T-cell (primary cell): ENCODE data around the gene CBARP. TPM values are rescaled to one million over a fixed set of nuclear protein-coding genes. Genes with fewer than 3 reads are reported as not detected.

ENCODE experiments used
- ATAC-seq, 4 experiments: fragments of 200-7000 bp in 3 of 4; fragments of 150-1000 bp in 1 of 4; cut with Tn5 transposase; replicated peaks in 1 of 4; 1 replicate in 3 of 4; 2 replicates in 1 of 4; pipeline ENCODE4 v1.10.0; 2021; ENCODE audit warnings: moderate library complexity in 3 of 4, mild to moderate bottlenecking in 2 of 4, moderate number of reproducible peaks in 1 of 4
- CTCF ChIA-PET, 2 donors: fragments of 300-600 bp; sonication (Branson Sonifier 250); formaldehyde crosslinking; loops; one replicate each; lab custom pipeline; 2022; ENCODE audit warnings: antibody characterized with exemption in 2 of 2; lab: Charles Lee
- POLR2A ChIA-PET, 2 donors: fragments of 300-600 bp; sonication (Branson Sonifier 250); formaldehyde crosslinking; loops; one replicate each; lab custom pipeline; 2022; ENCODE audit warnings: antibody characterized with exemption in 2 of 2; lab: Charles Lee
- DNase-seq, 35 experiments: peaks; one replicate each; pipeline versions ENCODE4 v3.0.0 to v3.0.0-alpha.2; 2013 to 2023
- H3K27ac ChIP-seq: one replicate; pipeline ENCODE4 v1.5.1; 2013; ENCODE audit warnings: low read length
- H3K27me3 ChIP-seq, 2 experiments: replicated peaks in 1 of 2; 1 replicate in 1 of 2; 2 replicates in 1 of 2; pipeline versions ENCODE4 v1.6.1 to v1.7.0; 2013; ENCODE audit warnings: low read length in 1 of 2, mixed read lengths in 1 of 2; ENCODE audit not compliant: control insufficient read depth in 2 of 2, insufficient read depth in 2 of 2; ENCODE audit errors: extremely low read depth in 1 of 2
- H3K36me3 ChIP-seq, 2 donors: 1 replicate in 1 of 2; 2 replicates in 1 of 2; pipeline versions ENCODE4 v1.6.1 to v1.7.0; 2013; ENCODE audit warnings: low read length in 1 of 2; ENCODE audit not compliant: control insufficient read depth in 2 of 2, insufficient read depth in 1 of 2; ENCODE audit errors: extremely low read depth in 1 of 2
- H3K4me1 ChIP-seq, 2 experiments: 1 replicate in 1 of 2; 2 replicates in 1 of 2; pipeline versions ENCODE4 v1.6.1 to v1.7.0; 2013; ENCODE audit warnings: low read length in 2 of 2, mixed read lengths in 1 of 2; ENCODE audit not compliant: insufficient read depth in 2 of 2, control insufficient read depth in 1 of 2; ENCODE audit errors: extremely low read depth in 1 of 2
- H3K4me3 ChIP-seq, 2 donors: 1 replicate in 1 of 2; 2 replicates in 1 of 2; pipeline versions ENCODE4 v1.5.1 to v1.7.0; 2013; ENCODE audit warnings: mild to moderate bottlenecking in 2 of 2, low read length in 1 of 2, moderate library complexity in 1 of 2; ENCODE audit not compliant: control insufficient read depth in 1 of 2; ENCODE audit errors: extremely low read depth in 1 of 2
- H3K9me3 ChIP-seq: 2 replicates; pipeline ENCODE4 v1.7.0; 2013
- H3K27ac Mint-ChIP-seq, 2 donors: one replicate each; pipeline ENCODE4 v1.8.0; 2020 to 2021; ENCODE audit warnings: mild to moderate bottlenecking in 2 of 2, mixed read lengths in 2 of 2
- H3K27me3 Mint-ChIP-seq, 2 donors: one replicate each; pipeline ENCODE4 v1.8.0; 2021 to 2022; ENCODE audit warnings: mixed read lengths in 2 of 2
- H3K36me3 Mint-ChIP-seq: one replicate; pipeline ENCODE4 v1.8.0; 2021; ENCODE audit warnings: mixed read lengths
- H3K4me1 Mint-ChIP-seq, 3 donors: one replicate each; pipeline ENCODE4 v1.8.0; 2020 to 2022; ENCODE audit warnings: mixed read lengths in 3 of 3, mild to moderate bottlenecking in 1 of 3
- H3K4me3 Mint-ChIP-seq, 3 donors: one replicate each; pipeline ENCODE4 v1.8.0; 2020 to 2022; ENCODE audit warnings: mild to moderate bottlenecking in 3 of 3, mixed read lengths in 3 of 3, moderate library complexity in 3 of 3
- H3K9me3 Mint-ChIP-seq, 3 donors: one replicate each; pipeline ENCODE4 v1.8.0; 2020 to 2022; ENCODE audit warnings: mixed read lengths in 3 of 3
- WGBS: methylation state at CpG from one replicate; pipeline ENCODE4 v1.1.5; 2013; ENCODE audit warnings: missing lambda C conversion rate; ENCODE audit not compliant: insufficient coverage; 5-methylcytosine and 5-hydroxymethylcytosine counted together
- total RNA-seq, 35 experiments: library from RNA in 6 of 35; stranded (reverse) in 6 of 35; fragments of 120-200 nt in 1 of 35; gene quantifications; one replicate each; pipeline versions ENCODE4 v1.2.1 to v1.2.4 and lab custom pipeline; 2013 to 2026

Gene CBARP
- total RNA-seq, 5 donors from 2014 or later (not counting 1 experiment from before 2014, with no cell fraction given): 0.08 to 0.36 (median 0.23) TPM; not detected in 1

GRCh38 chr19:1261798-1262622 lies 24.2 kb upstream of the CBARP start:
- DNase-seq: peak in 13 of 35 experiments; percentile 17 to 78 (median 46)
- no peak for ATAC-seq
- 32% methylated on average over 17 of the region's 28 CpGs for WGBS
- H3K27me3 ChIP-seq: no peaks in the 10 kb centered on the region
- Mint-ChIP-seq H3K36me3 (peaks cover 5% of the 10 kb centered on the region), H3K27me3 (no peaks in the 10 kb centered on the region), H3K27ac (peak overlapping the region; percentile 93 to 94), H3K4me3 (peak overlapping the region; percentile 79 to 94 (median 83)), H3K9me3 (no peaks in the 10 kb centered on the region), H3K4me1 (peaks cover 53 to 66% (median 55%) of the 10 kb centered on the region in 3 donors)
- peaks cover 6 to 15% of the 10 kb centered on the region in 2 donors for H3K36me3 ChIP-seq
- no peaks in the 10 kb centered on the region for H3K9me3 ChIP-seq
- peak overlapping the region; percentile 74 to 91 for H3K4me3 ChIP-seq
- peak overlapping the region; percentile 99 for H3K27ac ChIP-seq
- POLR2A ChIA-PET: no interaction called here
- CTCF ChIA-PET: interaction anchor here in 1 of 2 donors (0.6 to 2.2 kb wide), 2 partner anchors 18 to 21 kb away, joined by 3 to 12 read pairs; no protein-coding TSS in a partner anchor
- H3K4me1 ChIP-seq: peaks cover 34 to 73% of the 10 kb centered on the region in 2 experiments

- WGBS: 4% methylated on average over 14 of the region's 14 CpGs
- no peaks in the 10 kb centered on the region for H3K27me3 Mint-ChIP-seq
- H3K36me3 ChIP-seq: peaks cover 6 to 21% of the 10 kb centered on the region in 2 donors
- peaks cover 5% of the 10 kb centered on the region for H3K36me3 Mint-ChIP-seq
- H3K27ac Mint-ChIP-seq: peak overlapping the region; percentile 93 to 94
- H3K4me1 Mint-ChIP-seq: peaks cover 52 to 68% (median 54%) of the 10 kb centered on the region in 3 donors
- H3K4me3 Mint-ChIP-seq: peak overlapping the region; percentile 79 to 87 (median 83)
- peak overlapping the region; percentile 74 to 91 for H3K4me3 ChIP-seq
- ChIA-PET POLR2A (no interaction called here), CTCF (interaction anchor here in 1 of 2 donors (2.2 kb wide), 1 partner anchor 17 kb away, joined by 12 read pairs; no protein-coding TSS in a partner anchor)
- DNase-seq (no peak), ATAC-seq (no peak)
- no peaks in the 10 kb centered on the region for H3K27me3 ChIP-seq
- H3K9me3 Mint-ChIP-seq: no peaks in the 10 kb centered on the region
- H3K4me1 ChIP-seq: peaks cover 34 to 74% of the 10 kb centered on the region in 2 experiments
- no peaks in the 10 kb centered on the region for H3K9me3 ChIP-seq
- peak overlapping the region; percentile 99 for H3K27ac ChIP-seq
Measured at GRCh38 chr19:1261538-1261797, 23.7 kb upstream of the CBARP start.

- ATAC-seq (peak; percentile 82 to 89 (median 87)), DNase-seq (peak; percentile 90 to 99 (median 96))
- Histone ChIP-seq H3K9me3 (no peaks in the 10 kb centered on the region), H3K27ac (peak overlapping the region; percentile 99), H3K36me3 (peaks cover 6 to 25% of the 10 kb centered on the region in 2 donors), H3K4me3 (peak overlapping the region; percentile 74 to 91), H3K4me1 (peaks cover 34 to 74% of the 10 kb centered on the region in 2 experiments), H3K27me3 (no peaks in the 10 kb centered on the region)
- Mint-ChIP-seq H3K4me1 (peaks cover 52 to 69% (median 52%) of the 10 kb centered on the region in 3 donors), H3K36me3 (peaks cover 5% of the 10 kb centered on the region), H3K27me3 (no peaks in the 10 kb centered on the region), H3K4me3 (peak overlapping the region; percentile 79 to 87 (median 83)), H3K27ac (peak overlapping the region; percentile 93 to 94), H3K9me3 (no peaks in the 10 kb centered on the region)
- ChIA-PET POLR2A (interaction anchor here in 1 of 2 donors (2.7 kb wide), 1 partner anchor 8 kb away, joined by 24 read pairs; the partner anchor contains the start of gene CIRBP), CTCF (interaction anchor here in 1 of 2 donors (2.2 kb wide), 1 partner anchor 17 kb away, joined by 12 read pairs; no protein-coding TSS in a partner anchor)
- under 1% methylated on average over 71 of the region's 83 CpGs for WGBS
Measured at GRCh38 chr19:1260749-1261537, 23.1 kb upstream of the CBARP start.

GRCh38 chr19:1259876-1260748 lies 22.3 kb upstream of the CBARP start:
- Histone ChIP-seq H3K36me3 (peaks cover 7 to 33% of the 10 kb centered on the region in 2 donors), H3K4me3 (peak overlapping the region; percentile 44 to 54), H3K4me1 (peaks cover 33 to 79% of the 10 kb centered on the region in 2 experiments), H3K27ac (peak overlapping the region; percentile 99), H3K9me3 (no peaks in the 10 kb centered on the region), H3K27me3 (no peaks in the 10 kb centered on the region)
- H3K27ac Mint-ChIP-seq: peak overlapping the region; percentile 98
- H3K27me3 Mint-ChIP-seq: no peaks in the 10 kb centered on the region
- ChIA-PET CTCF (interaction anchor here in 1 of 2 donors (2.0 to 2.2 kb wide), 2 partner anchors 16 kb away, joined by 5 to 12 read pairs; no protein-coding TSS in a partner anchor), POLR2A (interaction anchor here in 1 of 2 donors (2.7 kb wide), 1 partner anchor 9 kb away, joined by 24 read pairs; the partner anchor contains the start of gene CIRBP)
- WGBS: 0% methylated on average over 9 of the region's 33 CpGs
- H3K9me3 Mint-ChIP-seq: no peaks in the 10 kb centered on the region
- H3K4me1 Mint-ChIP-seq: peaks cover 48 to 64% (median 51%) of the 10 kb centered on the region in 3 donors
- DNase-seq: peak in 7 of 35 experiments; percentile 31 to 64 (median 51)
- peak overlapping the region; percentile 83 to 87 (median 84) for H3K4me3 Mint-ChIP-seq
- peak; percentile 8 to 15 (median 11) for ATAC-seq
- peaks cover 5% of the 10 kb centered on the region for H3K36me3 Mint-ChIP-seq

GRCh38 chr19:1259206-1259875 lies 21.5 kb upstream of the CBARP start:
- ATAC-seq: peak; percentile 28 to 54 (median 44)
- Mint-ChIP-seq H3K27me3 (no peaks in the 10 kb centered on the region), H3K4me1 (peaks cover 53 to 67% (median 55%) of the 10 kb centered on the region in 3 donors), H3K9me3 (no peaks in the 10 kb centered on the region), H3K27ac (peak overlapping the region; percentile 98), H3K36me3 (peaks cover 12% of the 10 kb centered on the region), H3K4me3 (peak overlapping the region; percentile 83 to 87 (median 84))
- H3K9me3 ChIP-seq: no peaks in the 10 kb centered on the region
- ChIA-PET CTCF (interaction anchor here in 1 of 2 donors (1.0 to 2.0 kb wide), 3 partner anchors 7 to 15 kb away, joined by 3 to 5 read pairs (median 5); partner anchors contain the start of gene CIRBP), POLR2A (interaction anchor here in 1 of 2 donors (2.7 kb wide), 1 partner anchor 10 kb away, joined by 24 read pairs; the partner anchor contains the start of gene CIRBP)
- H3K36me3 ChIP-seq: peaks cover 12 to 41% of the 10 kb centered on the region in 2 donors
- no peaks in the 10 kb centered on the region for H3K27me3 ChIP-seq
- WGBS: 8% methylated on average over 12 of the region's 17 CpGs
- peak overlapping the region; percentile 99 for H3K27ac ChIP-seq
- H3K4me3 ChIP-seq: peak overlapping the region; percentile 54 to 63
- peak in 31 of 35 experiments; percentile 45 to 80 (median 66) for DNase-seq
- peaks cover 34 to 87% of the 10 kb centered on the region in 2 experiments for H3K4me1 ChIP-seq
